GM18520 (cell line): ENCODE results near the gene GOLGA8B.
"Not testable (repeated sequence)": the region's sequence is repeated elsewhere in the genome, so short reads cannot be mapped to it uniquely, and the experiment has no call there.

Experiments used
- ATAC-seq: cut with Tn5 transposase; IDR thresholded peaks from one replicate; pipeline ENCODE4 v1.9.1; 2021; ENCODE audit not compliant: unreplicated experiment

Gene GOLGA8B

GRCh38 chr15:34564711-34565110 lies 18.7 kb downstream of the GOLGA8B start:
- ATAC-seq, result not testable (repeated sequence)

- ATAC-seq, result not testable (repeated sequence)
Measured at GRCh38 chr15:34560814-34561213, 22.6 kb downstream of the GOLGA8B start.

DNA sequence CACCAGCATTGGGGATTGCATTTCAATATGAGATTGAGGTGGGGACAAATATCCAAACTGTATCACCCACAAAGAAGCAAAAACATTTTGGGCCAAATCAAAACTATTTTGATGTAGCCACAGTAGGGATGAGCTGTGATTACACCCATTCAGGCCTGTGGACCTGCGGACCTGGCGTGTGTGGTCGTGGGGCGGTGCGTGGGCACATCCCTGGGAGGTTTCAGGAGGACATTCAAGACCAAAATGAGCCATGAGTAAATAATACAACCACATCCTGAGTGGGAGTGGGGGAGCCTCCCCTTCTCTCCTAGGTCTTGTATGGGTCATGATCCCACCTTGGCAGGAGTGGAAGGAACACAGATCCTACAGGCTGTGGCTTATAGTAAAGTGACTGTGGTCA lies 23.7 kb downstream of the GOLGA8B start:
- not testable (repeated sequence) for ATAC-seq

- ATAC-seq, result not testable (repeated sequence)
Measured at GRCh38 chr15:34555162-34555561, 28.3 kb downstream of the GOLGA8B start.

- ATAC-seq, result not testable (repeated sequence)
Measured at GRCh38 chr15:34554716-34555115, 28.7 kb downstream of the GOLGA8B start.

GRCh38 chr15:34554126-34554525 lies 29.3 kb downstream of the GOLGA8B start:
- ATAC-seq, result not testable (repeated sequence)

GRCh38 chr15:34550129-34550528 lies 33.3 kb downstream of the GOLGA8B start:
- not testable (repeated sequence) for ATAC-seq

DNA sequence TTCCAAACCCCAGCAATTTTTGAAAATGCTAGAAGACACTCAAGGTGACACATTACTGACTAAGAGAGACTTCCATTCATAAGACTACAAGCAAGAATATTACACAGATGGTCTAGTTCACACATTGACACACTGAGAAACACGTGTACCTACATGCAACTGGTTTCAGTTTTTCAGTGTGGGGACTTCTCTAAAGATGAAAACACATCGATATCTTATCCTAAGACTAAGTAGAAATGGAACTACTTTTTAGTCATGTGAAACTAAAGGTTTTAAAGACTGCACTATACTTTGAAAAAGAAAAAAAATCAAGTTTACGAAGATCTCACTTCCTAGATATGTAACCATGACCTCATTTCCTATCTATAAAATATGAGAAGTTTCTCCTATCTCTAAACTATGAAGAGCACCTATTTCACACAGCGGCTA lies 34.1 kb downstream of the GOLGA8B start:
- peak; percentile 74 for ATAC-seq

DNA sequence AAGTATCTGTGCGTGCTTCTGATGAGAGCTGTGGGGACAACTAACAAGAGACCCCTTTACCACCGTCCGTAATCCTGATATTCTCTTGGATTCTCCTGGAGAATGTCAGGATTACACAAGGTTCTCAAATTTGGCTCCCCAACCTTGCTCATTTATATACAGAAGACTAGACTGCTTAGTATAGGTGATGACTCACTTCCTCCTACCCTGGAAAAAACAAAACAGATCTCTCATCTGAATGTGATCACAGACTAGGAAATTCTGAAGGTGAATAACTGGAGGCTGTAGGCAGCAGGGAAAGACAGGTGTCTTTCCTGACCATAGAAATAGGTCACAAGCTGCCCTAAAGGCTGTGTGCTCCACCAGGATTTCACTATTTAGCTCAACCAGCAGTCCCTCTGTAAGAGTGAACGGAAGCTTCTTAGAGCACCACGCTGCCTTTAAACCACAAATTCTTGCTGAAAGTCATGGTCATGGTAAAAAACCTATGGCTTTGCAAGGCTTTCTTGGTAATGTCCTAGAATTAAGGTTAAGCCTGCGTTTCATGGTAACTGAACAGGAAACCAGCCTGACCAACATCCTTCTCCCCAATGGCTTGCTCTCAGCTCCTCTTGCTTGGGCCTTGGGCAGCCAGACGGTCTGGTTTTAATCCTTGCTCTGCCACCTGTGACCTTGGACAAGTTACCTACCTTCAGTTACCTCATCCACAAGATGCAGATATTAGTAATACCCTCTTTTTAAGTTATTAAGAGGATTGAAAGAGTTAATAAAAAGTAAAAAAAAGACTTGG lies 39.4 kb downstream of the GOLGA8B start:
- ATAC-seq, result not testable (repeated sequence)

GRCh38 chr15:34535857-34536256 lies 47.6 kb downstream of the GOLGA8B start:
- not testable (repeated sequence) for ATAC-seq
